ENCODE results near the gene TPST1.
A peak's percentile ranks its signal among the peaks of the same experiment; 100 is the strongest.

The TPST1 gene

DNA sequence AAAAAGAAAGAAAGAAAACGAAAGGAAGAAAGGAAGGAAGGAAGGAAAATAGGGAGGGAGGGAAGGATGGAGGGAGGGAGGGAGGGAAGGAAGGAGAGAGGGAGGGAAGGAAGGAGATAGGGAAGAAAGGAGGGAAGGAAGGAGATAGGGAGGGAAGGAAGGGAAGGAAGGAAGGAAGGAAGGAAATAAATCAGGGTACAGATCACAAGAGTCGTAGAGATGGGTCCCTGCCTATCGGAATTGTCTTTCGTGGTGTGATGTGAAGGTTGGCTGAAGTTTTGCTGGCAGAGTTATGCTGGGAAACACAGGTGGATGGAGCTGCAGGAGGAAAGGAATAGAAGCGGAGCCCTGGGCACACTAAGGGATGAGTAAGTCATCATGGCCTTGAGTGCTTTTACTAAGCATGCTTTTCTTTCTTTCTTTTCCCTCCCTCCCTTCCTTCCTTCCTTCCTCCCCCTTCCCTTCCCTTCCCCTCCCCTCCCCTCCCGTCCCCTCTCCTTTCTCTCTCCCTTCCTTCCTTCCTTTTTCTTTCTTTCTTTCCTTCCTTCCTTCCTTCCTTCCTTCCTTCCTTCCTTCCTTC lies 11.9 kb upstream of the TPST1 start:
- H3K27me3 ChIP-seq (replicated peaks) = no peaks in the 10 kb centered on the region
- TF ChIP-seq, protein P1, sequence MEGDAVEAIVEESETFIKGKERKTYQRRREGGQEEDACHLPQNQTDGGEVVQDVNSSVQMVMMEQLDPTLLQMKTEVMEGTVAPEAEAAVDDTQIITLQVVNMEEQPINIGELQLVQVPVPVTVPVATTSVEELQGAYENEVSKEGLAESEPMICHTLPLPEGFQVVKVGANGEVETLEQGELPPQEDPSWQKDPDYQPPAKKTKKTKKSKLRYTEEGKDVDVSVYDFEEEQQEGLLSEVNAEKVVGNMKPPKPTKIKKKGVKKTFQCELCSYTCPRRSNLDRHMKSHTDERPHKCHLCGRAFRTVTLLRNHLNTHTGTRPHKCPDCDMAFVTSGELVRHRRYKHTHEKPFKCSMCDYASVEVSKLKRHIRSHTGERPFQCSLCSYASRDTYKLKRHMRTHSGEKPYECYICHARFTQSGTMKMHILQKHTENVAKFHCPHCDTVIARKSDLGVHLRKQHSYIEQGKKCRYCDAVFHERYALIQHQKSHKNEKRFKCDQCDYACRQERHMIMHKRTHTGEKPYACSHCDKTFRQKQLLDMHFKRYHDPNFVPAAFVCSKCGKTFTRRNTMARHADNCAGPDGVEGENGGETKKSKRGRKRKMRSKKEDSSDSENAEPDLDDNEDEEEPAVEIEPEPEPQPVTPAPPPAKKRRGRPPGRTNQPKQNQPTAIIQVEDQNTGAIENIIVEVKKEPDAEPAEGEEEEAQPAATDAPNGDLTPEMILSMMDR (IDR thresholded peaks at IDR 0.05; ENCODE audit: low read depth, low read length, missing control alignments) = no peak
- no peak for DNase-seq
- no peaks in the 10 kb centered on the region for H3K36me3 ChIP-seq (replicated peaks)
- in situ Hi-C loops (cut with HindIII; ENCODE audit: low pct_ligation_motif_present, low sequenced_read_pairs) = no loop called here
- no peak overlapping the region for H3K27ac ChIP-seq
- no peak overlapping the region for H3K4me3 ChIP-seq (ENCODE audit: low read depth, low read length)

GRCh38 chr7:66198469-66198868 lies 6.7 kb upstream of the TPST1 start:
- Histone ChIP-seq H3K36me3 (replicated peaks) (no peaks in the 10 kb centered on the region), H3K4me3 (ENCODE audit: low read depth, low read length) (no peak overlapping the region), H3K27ac (no peak overlapping the region), H3K27me3 (replicated peaks) (no peaks in the 10 kb centered on the region)
- no peak for DNase-seq
- in situ Hi-C loops (cut with HindIII; ENCODE audit: low pct_ligation_motif_present, low sequenced_read_pairs) = no loop called here
- TF ChIP-seq, protein P1 (IDR thresholded peaks at IDR 0.05; ENCODE audit: low read depth, low read length, missing control alignments) = no peak

GRCh38 chr7:66198956-66199355 lies 6.2 kb upstream of the TPST1 start:
- no peak for DNase-seq
- H3K4me3 ChIP-seq (ENCODE audit: low read depth, low read length) = no peak overlapping the region
- H3K27me3 ChIP-seq (replicated peaks) = no peaks in the 10 kb centered on the region
- H3K36me3 ChIP-seq (replicated peaks) = no peaks in the 10 kb centered on the region
- in situ Hi-C loops (cut with HindIII; ENCODE audit: low pct_ligation_motif_present, low sequenced_read_pairs) = no loop called here
- H3K27ac ChIP-seq = no peak overlapping the region
- TF ChIP-seq, protein P1 (IDR thresholded peaks at IDR 0.05; ENCODE audit: low read depth, low read length, missing control alignments) = no peak

GRCh38 chr7:66202441-66202840 lies 2.7 kb upstream of the TPST1 start:
- Histone ChIP-seq H3K36me3 (replicated peaks) (no peaks in the 10 kb centered on the region), H3K27ac (no peak overlapping the region), H3K4me3 (ENCODE audit: low read depth, low read length) (no peak overlapping the region), H3K27me3 (replicated peaks) (no peaks in the 10 kb centered on the region)
- no peak for DNase-seq
- TF ChIP-seq, protein P1 (IDR thresholded peaks at IDR 0.05; ENCODE audit: low read depth, low read length, missing control alignments) = no peak
- in situ Hi-C loops (cut with HindIII; ENCODE audit: low pct_ligation_motif_present, low sequenced_read_pairs) = no loop called here

GRCh38 chr7:66205741-66206090 lies 582 bp downstream of the TPST1 start:
- in situ Hi-C loops (cut with HindIII; ENCODE audit: low pct_ligation_motif_present, low sequenced_read_pairs) = no loop called here
- no peak for DNase-seq
- no peak overlapping the region for H3K27ac ChIP-seq
- TF ChIP-seq, protein P1 (IDR thresholded peaks at IDR 0.05; ENCODE audit: low read depth, low read length, missing control alignments) = no peak
- no peaks in the 10 kb centered on the region for H3K27me3 ChIP-seq (replicated peaks)
- peak overlapping the region; percentile 87 for H3K4me3 ChIP-seq (ENCODE audit: low read depth, low read length)
- H3K36me3 ChIP-seq (replicated peaks) = no peaks in the 10 kb centered on the region
